ENCODE data around the gene LPP.

DNA sequence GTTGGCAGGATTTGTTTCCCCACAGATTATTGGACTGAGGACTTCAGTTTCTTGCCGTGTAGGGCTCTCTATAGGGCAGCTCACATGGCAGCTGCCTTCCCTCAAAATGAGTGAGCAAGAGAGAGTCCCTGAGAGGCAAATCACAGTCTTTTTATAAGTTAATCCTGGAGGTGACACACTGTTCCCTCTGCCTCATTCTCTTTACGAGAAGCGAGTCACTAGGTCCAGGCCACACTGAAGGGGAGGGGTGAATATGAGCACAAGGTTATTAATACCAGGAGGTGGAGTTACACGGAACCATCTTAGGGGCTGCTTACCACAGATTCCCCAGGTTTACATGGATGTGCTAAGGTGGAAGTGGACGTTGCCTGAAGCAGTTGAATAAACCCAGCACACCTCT, 77.0 kb downstream of the LPP start:
- TF ChIP-seq, protein P1, sequence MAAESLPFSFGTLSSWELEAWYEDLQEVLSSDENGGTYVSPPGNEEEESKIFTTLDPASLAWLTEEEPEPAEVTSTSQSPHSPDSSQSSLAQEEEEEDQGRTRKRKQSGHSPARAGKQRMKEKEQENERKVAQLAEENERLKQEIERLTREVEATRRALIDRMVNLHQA (CRISPR knock-in tag; IDR thresholded peaks at IDR 0.05): no peak
- TF ChIP-seq ZBTB34 (CRISPR knock-in tag; IDR thresholded peaks at IDR 0.05): no peak
- no peak for TF ChIP-seq MAFK (conservative IDR thresholded peaks at IDR 0.05 in 1 of 2, IDR thresholded peaks at IDR 0.05 in 1 of 2; ENCODE audit: low read length in 2 of 2)
- no peak for TF ChIP-seq BHLHE40 (IDR thresholded peaks at IDR 0.05; ENCODE audit: low read length)
- TF ChIP-seq SRSF4 (IDR thresholded peaks at IDR 0.05; ENCODE audit: low read depth, low read length, poor library complexity, severe bottlenecking): no peak
- TF ChIP-seq MXI1 (IDR thresholded peaks at IDR 0.05; ENCODE audit: borderline replicate concordance, low read depth, low read length): no peak
- TF ChIP-seq CTCF (CRISPR knock-in tag; IDR thresholded peaks at IDR 0.05): no peak
- no peak for TF ChIP-seq ZNF30 (CRISPR knock-in tag; IDR thresholded peaks at IDR 0.05)
- TF ChIP-seq SETDB1 (CRISPR knock-in tag; IDR thresholded peaks at IDR 0.05; ENCODE audit: borderline replicate concordance): no peak
- no peak for TF ChIP-seq NBN (conservative IDR thresholded peaks at IDR 0.05)
- TF ChIP-seq TAF1 (CRISPR knock-in tag; IDR thresholded peaks at IDR 0.05): no peak
- no peak for TF ChIP-seq ZNF274 (CRISPR knock-in tag; IDR thresholded peaks at IDR 0.05)
